NCI-H2171 treated with DMSO at 0.1 percent for 48 hours (cell line): ENCODE results near the gene C7orf25.
"Not testable (repeated sequence)": the region's sequence is repeated elsewhere in the genome, so short reads cannot be mapped to it uniquely, and the experiment has no call there.

Experiments
- DNase-seq: peaks from one replicate; lab custom pipeline; 2025; lab: John Stamatoyannopoulos, UW

Gene C7orf25

GRCh38 chr7:42929449-42929848 is 17.6 kb upstream of the C7orf25 start:
- DNase-seq, result no peak

GRCh38 chr7:42928754-42929153 is 16.9 kb upstream of the C7orf25 start:
- no peak for DNase-seq

DNA sequence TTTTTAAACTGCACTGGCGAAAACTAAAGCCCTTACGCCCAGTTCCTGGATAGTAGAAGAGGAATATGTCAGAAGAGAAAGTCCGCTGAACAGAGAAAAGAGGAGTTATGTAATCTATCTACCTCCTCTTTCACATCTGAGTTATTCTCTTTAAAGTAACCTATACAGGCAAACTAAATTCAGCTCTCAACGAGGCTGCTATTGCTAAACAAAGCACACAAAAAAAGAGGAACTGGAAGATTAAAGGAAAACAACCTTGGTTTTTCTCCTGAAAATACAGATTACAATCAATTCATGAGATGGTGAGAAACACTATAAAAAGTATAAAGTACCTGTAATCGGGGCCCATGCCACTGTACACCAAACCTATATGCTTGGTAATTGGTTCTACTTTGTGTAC is 14.3 kb upstream of the C7orf25 start:
- no peak for DNase-seq

- DNase-seq, result no peak
These were observed 13.8 kb upstream of the C7orf25 start for GRCh38 chr7:42925630-42926029.

GRCh38 chr7:42924223-42924838 is 12.5 kb upstream of the C7orf25 start:
- DNase-seq, result no peak

GRCh38 chr7:42922017-42922753 is 10.3 kb upstream of the C7orf25 start:
- DNase-seq, result no peak

GRCh38 chr7:42915356-42915755 is 3.5 kb upstream of the C7orf25 start:
- no peak for DNase-seq

DNA sequence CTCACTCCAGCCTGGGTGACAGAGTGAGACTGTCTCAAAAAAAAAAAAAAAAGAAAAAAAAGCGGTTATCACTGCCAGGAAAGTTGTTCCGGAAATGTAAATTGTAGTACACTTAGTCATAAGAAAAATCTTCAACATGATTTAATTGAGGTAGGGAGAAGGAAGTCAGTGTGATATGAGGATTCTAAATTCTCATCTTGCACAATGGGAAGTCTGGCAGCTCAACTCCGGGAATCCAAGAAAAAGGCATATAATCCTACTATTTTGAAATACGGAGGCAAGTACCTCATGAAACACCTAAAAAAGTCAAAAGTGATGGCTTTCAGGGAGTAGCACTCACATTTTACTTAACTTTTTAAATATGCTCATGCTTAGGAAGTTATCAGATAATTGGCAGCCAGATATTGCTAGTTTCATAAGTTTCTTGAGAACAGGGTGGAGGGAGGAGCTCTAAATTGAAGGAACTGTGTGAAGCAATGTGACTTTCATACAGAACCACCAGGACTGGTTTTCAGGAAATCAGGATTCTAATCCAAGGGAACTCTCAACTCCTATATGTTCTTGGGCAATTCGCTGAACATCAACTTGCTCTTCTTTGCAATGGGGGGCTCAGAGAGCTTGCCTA is 2.7 kb upstream of the C7orf25 start:
- DNase-seq, result no peak

DNA sequence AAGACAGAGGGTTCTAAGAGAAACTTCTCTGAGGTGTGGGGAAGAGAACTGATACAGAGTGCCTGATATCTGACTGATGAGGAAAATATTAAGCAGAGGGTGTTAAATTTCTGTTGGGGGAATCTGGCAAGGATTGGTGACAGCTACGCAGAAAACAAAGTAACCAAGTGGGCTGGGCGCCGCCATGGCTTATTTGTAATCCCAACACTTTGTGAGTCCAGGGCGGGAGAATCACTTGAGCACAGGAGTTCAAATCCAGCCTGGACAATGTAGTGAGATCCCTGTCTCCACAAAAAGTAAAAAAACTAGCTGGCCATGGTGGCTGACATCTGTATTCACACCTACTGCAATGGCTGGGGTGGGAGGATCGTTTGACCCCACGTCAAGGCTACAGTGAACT is 2.1 kb upstream of the C7orf25 start:
- DNase-seq, result no peak

GRCh38 chr7:42913591-42913990 is 1.7 kb upstream of the C7orf25 start:
- no peak for DNase-seq

DNA sequence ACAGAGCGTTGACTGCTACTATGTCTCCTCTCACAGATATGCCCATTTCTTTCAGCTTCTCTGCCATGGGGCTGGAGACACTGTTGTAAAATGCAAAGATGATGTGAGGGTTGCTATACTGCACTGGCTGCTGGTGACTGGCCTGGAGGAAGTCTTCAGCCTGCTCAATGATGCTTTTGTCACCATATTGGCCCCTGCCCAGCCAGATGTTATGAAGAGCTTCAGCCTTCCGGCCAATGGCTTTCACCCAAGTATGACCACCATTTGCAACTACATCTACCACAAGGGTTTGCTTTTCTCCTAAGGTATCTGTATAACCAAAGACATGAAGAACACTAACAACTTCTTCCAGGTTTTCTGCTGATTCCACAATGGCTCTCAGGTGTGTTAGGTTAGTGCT is 1.6 kb downstream of the C7orf25 start:
- no peak for DNase-seq

DNA sequence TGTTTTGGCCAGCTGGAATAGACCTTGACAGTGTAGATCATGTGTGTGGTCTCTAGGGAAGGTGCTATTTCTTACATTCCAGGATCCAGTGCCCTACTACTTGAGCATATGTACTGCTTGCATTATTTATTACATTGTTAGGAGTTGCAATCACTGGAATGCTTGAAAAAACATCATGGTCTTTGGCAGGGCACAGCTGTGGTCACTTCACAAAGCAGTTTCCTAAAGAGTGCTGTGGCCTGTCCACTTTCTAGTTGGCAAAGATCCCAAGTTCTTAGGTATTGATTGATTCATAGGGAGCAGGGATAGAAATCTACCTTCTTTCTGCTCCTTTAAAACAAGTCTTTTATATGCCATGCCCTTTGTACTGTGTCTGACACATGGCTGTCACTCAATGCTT is 4.6 kb downstream of the C7orf25 start:
- no peak for DNase-seq

DNA sequence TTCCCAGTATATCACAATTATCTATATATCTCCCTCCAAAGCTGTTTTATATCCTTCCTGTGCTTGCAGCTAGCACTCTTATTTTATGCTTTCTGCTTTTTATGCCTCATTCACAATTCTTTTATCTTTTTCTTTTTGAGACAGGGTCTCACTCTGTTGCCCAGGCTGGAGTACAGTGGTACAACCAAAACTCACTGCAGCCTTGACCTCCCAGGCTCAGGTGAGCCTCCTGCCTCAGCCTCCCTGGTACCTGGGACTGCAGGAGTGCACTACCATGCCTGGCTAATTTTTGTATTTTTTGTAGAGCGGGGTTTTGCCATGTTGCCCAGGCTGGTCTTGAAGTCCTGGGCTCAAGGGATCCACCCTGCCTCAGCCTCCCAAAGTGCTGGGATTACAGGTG is 5.7 kb downstream of the C7orf25 start:
- no peak for DNase-seq

- no peak for DNase-seq
These were observed 9.5 kb downstream of the C7orf25 start for GRCh38 chr7:42902331-42902730.

- no peak for DNase-seq
These were observed 11.0 kb downstream of the C7orf25 start for GRCh38 chr7:42900842-42901241.

DNA sequence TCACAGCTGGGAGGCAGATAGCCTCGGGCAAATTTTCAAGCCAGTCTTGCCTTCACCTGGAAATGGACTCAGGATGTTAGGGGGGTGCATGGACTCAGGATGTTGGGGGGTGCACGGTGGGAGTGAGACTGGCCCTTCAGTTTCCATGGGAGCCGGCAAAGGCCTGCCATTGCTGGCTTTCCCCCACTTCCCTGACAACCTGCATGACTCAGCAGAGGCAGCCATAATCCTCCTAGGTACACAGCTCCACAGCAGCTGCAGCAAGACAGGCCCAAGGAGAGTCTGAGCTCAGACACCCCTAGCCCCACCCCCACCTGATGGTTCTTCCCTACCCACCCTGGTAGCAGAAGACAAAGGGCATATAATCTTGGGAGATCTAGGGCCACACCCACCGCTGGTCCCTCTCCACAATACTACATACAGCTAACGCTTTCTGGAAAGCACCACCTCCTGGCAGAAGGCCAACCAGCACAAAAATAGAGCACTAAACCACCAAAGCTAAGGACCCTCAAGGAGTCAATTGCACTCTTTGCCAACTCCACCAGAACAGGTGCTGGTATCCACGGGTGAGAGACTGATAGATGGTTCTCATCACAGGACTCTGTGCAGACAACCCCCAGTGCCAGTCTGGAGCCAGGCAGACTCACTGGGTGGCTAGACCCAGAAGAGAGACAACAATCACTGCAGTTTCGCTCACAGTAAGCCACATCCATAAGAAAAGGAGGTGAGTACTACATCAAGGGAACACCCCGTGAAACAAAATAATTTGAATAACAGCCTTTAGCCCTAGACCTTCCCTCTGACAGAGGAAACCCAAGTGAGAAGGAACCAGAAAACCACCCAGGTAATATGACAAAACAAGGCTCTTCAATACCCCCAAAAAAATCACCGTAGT is 18.3 kb downstream of the C7orf25 start:
- no peak for DNase-seq

DNA sequence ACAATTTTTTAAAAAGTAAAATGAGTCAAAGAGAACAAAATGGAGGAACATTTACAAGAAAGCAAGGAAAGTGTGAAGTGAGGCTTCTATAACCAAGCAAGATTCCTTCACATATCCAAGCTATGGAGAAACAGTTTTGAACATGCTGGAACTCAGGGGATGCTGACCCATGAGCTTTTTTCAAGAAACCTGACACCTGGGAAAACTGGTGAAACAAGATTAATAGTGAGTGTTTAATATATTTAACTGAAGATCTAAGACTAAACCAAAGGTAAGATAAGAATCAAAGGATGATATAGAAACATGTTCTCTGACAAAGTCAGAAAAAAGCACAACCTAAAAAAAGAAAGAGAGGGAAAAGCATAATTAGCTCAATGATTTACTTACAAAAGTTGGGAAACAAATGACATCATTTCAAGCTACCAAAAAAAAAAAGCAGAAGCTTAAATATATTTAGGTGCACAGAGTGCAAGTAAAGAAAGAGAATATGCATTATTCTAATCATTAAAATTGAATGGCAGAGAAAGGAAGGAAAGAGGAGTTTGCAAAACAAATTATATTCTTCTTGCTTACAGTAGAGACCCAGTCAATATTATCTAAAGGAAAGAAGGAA is 24.9 kb downstream of the C7orf25 start:
- no peak for DNase-seq

- no peak for DNase-seq
These were observed 25.7 kb downstream of the C7orf25 start for GRCh38 chr7:42886129-42886528.

GRCh38 chr7:42885183-42885582 is 26.7 kb downstream of the C7orf25 start:
- DNase-seq, result not testable (repeated sequence)

GRCh38 chr7:42883950-42884349 is 27.9 kb downstream of the C7orf25 start:
- DNase-seq, result peak; percentile 7

DNA sequence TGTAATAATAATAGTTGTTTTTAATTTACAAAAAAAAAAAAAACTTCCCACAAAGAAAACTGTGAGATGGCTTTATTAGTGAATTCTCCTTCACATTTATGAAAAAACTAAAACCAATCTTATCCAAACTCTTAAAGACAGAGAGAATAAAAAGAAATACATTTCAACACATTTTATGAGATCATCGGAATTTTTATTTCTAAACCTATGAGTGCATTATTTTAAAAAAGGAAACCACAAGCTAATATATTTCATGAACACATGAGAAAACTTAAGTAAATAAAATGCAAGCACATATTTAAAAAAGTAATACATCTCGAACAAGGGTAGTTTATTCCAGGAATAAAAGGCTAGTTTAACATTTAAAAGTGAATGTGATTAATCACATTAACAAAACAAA is 31.5 kb downstream of the C7orf25 start:
- no peak for DNase-seq

- DNase-seq, result no peak
These were observed 33.6 kb downstream of the C7orf25 start for GRCh38 chr7:42878303-42878702.
